Posterior vena cava (tissue), 2 donors: ENCODE data around the gene OR14A2. TPM values are rescaled to one million over a fixed set of nuclear protein-coding genes. Genes with fewer than 3 reads are reported as not detected.

Experiments
- total RNA-seq, 2 donors: library from RNA; stranded (reverse); fragmentation: NEBNext Ultra II Directional; extraction: Animal tissue kit (Norgen Biotek cat#: 25700); gene quantifications; one replicate each; pipeline ENCODE4 v1.2.1, GENCODE V29; 2021
- donor health status: DM: yes; HTN: yes; CAD: no.
- donor health status: DM: yes; HTN: yes; CAD: no.

OR14A2 gene
- total RNA-seq, 2 donors from 2014 or later, result not detected

Other genes with a start within 250 kb of the OR14A2 start
- not detected for gene OR2C3, start 211.7 kb downstream of the OR14A2 start, total RNA-seq
- gene GCSAML, start 199.0 kb downstream of the OR14A2 start, total RNA-seq, result under 1 TPM; 0.29 to 0.60 TPM
- not detected for gene OR2G2, start 159.8 kb downstream of the OR14A2 start, total RNA-seq
- not detected for gene OR2G3, start 142.6 kb downstream of the OR14A2 start, total RNA-seq
- not detected for gene OR13G1, start 68.4 kb downstream of the OR14A2 start, total RNA-seq
- not detected for gene OR6F1, start 31.5 kb downstream of the OR14A2 start, total RNA-seq
- gene OR14K1, start 9.5 kb downstream of the OR14A2 start, total RNA-seq, result not detected
- not detected for gene OR1C1, start 12.4 kb upstream of the OR14A2 start, total RNA-seq
- not detected for gene OR14A16, start 76.0 kb upstream of the OR14A2 start, total RNA-seq
- gene OR11L1, start 93.8 kb upstream of the OR14A2 start, total RNA-seq, result not detected
- 1 to 10 TPM; 1.4 to 4.1 TPM for gene TRIM58, start 109.0 kb upstream of the OR14A2 start, total RNA-seq
- 1 to 10 TPM in 1 of 2 donors, under 1 TPM in 1; 0.33 to 1.9 TPM for gene OR2W3, start 147.4 kb upstream of the OR14A2 start, total RNA-seq
- gene OR2T8, start 172.1 kb upstream of the OR14A2 start, total RNA-seq, result not detected
- not detected for gene OR2AJ1, start 176.7 kb upstream of the OR14A2 start, total RNA-seq
- gene OR2L8, start 200.7 kb upstream of the OR14A2 start, total RNA-seq, result not detected
- gene OR2AK2, start 217.1 kb upstream of the OR14A2 start, total RNA-seq, result not detected